ENCODE results near the gene SKOR1. TPM values are rescaled to one million over a fixed set of nuclear protein-coding genes. Genes with fewer than 3 reads are reported as not detected.

SKOR1 gene
- polyA plus RNA-seq, 1 experiment: 0.02 TPM

DNA sequence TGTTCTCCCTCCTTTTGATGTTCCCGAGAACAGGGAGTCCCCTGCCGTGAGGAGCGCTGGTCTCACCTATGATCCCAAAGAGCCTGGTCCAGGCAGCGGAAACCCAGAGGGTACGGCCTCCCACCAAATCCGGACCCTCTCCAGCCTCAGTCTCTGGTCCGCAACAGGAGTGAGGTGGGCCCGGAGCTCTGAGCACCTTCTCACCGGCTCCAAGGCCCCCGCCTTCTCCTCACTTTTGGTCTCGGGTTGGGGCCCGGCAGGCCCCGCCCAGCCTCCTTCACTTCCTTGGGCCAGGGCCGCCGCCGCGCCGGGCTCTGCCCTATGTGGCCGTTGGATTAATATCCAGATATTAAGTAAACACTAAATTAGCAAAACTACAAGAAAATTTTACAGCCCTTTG is 5.7 kb upstream of the SKOR1 start:
- no peak overlapping the region for H3K4me3 ChIP-seq (ENCODE audit: low read depth, low read length)
- POLR2A ChIA-PET: no interaction called here
- TF ChIP-seq, protein P1, sequence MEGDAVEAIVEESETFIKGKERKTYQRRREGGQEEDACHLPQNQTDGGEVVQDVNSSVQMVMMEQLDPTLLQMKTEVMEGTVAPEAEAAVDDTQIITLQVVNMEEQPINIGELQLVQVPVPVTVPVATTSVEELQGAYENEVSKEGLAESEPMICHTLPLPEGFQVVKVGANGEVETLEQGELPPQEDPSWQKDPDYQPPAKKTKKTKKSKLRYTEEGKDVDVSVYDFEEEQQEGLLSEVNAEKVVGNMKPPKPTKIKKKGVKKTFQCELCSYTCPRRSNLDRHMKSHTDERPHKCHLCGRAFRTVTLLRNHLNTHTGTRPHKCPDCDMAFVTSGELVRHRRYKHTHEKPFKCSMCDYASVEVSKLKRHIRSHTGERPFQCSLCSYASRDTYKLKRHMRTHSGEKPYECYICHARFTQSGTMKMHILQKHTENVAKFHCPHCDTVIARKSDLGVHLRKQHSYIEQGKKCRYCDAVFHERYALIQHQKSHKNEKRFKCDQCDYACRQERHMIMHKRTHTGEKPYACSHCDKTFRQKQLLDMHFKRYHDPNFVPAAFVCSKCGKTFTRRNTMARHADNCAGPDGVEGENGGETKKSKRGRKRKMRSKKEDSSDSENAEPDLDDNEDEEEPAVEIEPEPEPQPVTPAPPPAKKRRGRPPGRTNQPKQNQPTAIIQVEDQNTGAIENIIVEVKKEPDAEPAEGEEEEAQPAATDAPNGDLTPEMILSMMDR (IDR thresholded peaks at IDR 0.05; ENCODE audit: insufficient read depth, low read depth, low read length): no peak
- CTCF ChIA-PET: interaction anchor here (1.7 kb wide), 1 partner anchor 362 kb away, joined by 4 read pairs; no protein-coding TSS in a partner anchor
- H3K27me3 ChIP-seq (ENCODE audit: control insufficient read depth, insufficient read depth, low read length): peaks cover 60% of the 10 kb centered on the region
- H3K36me3 ChIP-seq (ENCODE audit: control insufficient read depth, insufficient read depth, low read length): no peaks in the 10 kb centered on the region
- DNase-seq (ENCODE audit: low read depth): no peak

GRCh38 chr15:67820122-67820991 is 5.0 kb upstream of the SKOR1 start:
- CTCF ChIA-PET: interaction anchor here (0.9 to 1.7 kb wide), 4 partner anchors 15 to 873 kb away, joined by 3 to 7 read pairs (median 4); no protein-coding TSS in a partner anchor
- H3K27me3 ChIP-seq (ENCODE audit: control insufficient read depth, insufficient read depth, low read length): peaks cover 62% of the 10 kb centered on the region

DNA sequence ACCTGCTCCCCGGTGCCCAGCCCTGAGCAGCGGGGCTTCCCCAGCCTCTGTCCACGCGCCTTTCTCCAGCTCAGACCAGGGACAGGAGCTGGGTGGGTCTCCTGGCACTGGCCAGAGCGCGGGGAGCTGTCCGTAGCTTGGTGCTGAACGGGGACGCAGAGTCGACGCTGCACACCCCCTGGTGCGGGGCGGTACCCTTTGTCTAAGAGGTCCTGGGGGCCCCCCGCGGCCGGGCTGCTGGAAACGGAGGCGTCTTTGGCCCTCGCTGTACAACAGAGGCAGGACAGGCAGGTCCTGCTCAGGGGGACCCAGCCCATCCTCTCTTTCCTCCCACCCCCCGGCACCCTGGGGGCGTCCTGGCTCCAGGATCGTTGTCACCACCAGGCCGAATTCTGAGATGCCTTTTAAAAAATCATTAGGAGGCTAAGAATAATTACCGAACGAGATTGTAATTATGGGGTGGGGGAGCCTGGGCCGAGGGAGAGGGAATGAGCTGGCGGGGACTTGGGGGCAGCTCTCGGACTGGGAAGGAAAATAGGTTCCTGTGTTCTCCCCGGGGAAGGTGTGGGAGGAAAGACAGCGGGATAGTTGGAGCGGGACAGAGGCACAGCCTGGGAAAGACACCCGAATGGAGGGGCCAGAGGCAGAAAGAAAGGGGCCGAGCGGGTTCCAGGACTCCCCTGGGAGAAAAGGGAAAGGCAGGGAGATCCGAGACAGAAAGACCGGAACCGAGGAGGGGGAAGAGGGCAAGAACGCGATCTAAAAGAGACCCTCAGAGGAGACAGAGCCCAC is 4.1 kb upstream of the SKOR1 start:
- TF ChIP-seq, protein P1 (IDR thresholded peaks at IDR 0.05; ENCODE audit: insufficient read depth, low read depth, low read length): no peak
- ChIA-PET POLR2A (no interaction called here), CTCF (interaction anchor here (0.9 to 1.7 kb wide), 4 partner anchors 14 to 874 kb away, joined by 3 to 7 read pairs (median 4); no protein-coding TSS in a partner anchor)
- Histone ChIP-seq H3K27me3 (ENCODE audit: control insufficient read depth, insufficient read depth, low read length) (peaks cover 69% of the 10 kb centered on the region), H3K36me3 (ENCODE audit: control insufficient read depth, insufficient read depth, low read length) (no peaks in the 10 kb centered on the region), H3K4me3 (ENCODE audit: low read depth, low read length) (no peak overlapping the region)
- no peak for DNase-seq (ENCODE audit: low read depth)

More at GRCh38 chr15:67820122-67820991, 5.0 kb upstream of the SKOR1 start:
- H3K36me3 ChIP-seq (ENCODE audit: control insufficient read depth, insufficient read depth, low read length): no peaks in the 10 kb centered on the region
- POLR2A ChIA-PET: no interaction called here
- H3K4me3 ChIP-seq (ENCODE audit: low read depth, low read length): no peak overlapping the region
- DNase-seq (ENCODE audit: low read depth): no peak
- TF ChIP-seq, protein P1 (IDR thresholded peaks at IDR 0.05; ENCODE audit: insufficient read depth, low read depth, low read length): no peak

DNA sequence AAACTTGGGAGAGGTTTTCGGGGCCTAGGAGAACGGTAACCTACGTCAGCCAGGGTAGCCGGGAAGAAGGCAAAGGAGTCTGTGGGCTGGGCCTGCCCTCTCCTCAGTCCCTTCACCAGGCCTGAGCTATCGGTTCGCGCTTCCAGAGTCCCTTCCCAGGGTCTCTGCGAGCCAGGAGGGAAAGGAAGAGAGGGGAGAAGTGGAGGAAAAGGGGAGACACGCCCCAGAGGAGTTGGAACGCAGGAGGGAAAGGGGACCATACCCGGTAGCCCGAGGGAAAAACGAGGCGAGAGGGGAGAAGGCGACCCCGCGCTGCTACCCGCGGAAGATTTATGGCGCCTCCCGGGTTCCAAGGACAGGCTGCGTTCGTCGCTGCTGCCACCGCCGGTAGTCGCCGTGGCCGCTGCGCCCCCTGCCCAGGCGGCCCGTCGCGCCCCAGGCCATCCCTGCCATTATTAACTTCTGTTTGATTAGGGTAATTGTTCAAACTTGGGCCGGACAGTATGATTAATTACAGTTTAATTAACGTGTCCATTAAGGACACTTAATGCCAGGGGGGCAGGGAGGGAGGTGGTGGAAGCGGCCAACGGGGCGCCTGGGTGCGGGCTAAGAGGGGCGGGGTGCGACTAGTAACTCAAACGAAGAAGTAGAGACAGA is 3.4 kb upstream of the SKOR1 start:
- TF ChIP-seq, protein P1 (IDR thresholded peaks at IDR 0.05; ENCODE audit: insufficient read depth, low read depth, low read length): no peak
- Histone ChIP-seq H3K4me3 (ENCODE audit: low read depth, low read length) (no peak overlapping the region), H3K36me3 (ENCODE audit: control insufficient read depth, insufficient read depth, low read length) (no peaks in the 10 kb centered on the region), H3K27me3 (ENCODE audit: control insufficient read depth, insufficient read depth, low read length) (peaks cover 76% of the 10 kb centered on the region)
- no peak for DNase-seq (ENCODE audit: low read depth)
- CTCF ChIA-PET: interaction anchor here (1.2 kb wide), 1 partner anchor 874 kb away, joined by 3 read pairs; no protein-coding TSS in a partner anchor
- POLR2A ChIA-PET: no interaction called here

Measured in BJ (cell line).